A673 (cell line): ENCODE results near the gene S100A3. TPM values are rescaled to one million over a fixed set of nuclear protein-coding genes. Genes with fewer than 3 reads are reported as not detected.

Experiments used
- BruUV-seq: library from RNA; stranded (reverse); fragments of 400-500 nt; replicated peaks from 2 replicates; lab custom pipeline; 2021; lab: Mats Ljungman, UMichigan
- CTCF ChIA-PET: fragments of 300-600 bp; sonication (Branson Sonifier 250); formaldehyde crosslinking; loops from one replicate; lab custom pipeline; 2022; ENCODE audit warnings: antibody characterized with exemption; lab: Charles Lee
- POLR2A ChIA-PET: fragments of 300-600 bp; sonication (Branson Sonifier 250); formaldehyde crosslinking; loops from one replicate; lab custom pipeline; 2022; ENCODE audit warnings: antibody characterized with exemption; ENCODE audit not compliant: low non-redundant PET; lab: Charles Lee
- DNase-seq: peaks from one replicate; pipeline ENCODE4 v3.0.0-alpha.2; 2015; ENCODE audit warnings: low spot score
- H3K27ac ChIP-seq: fragments of 200-600 bp; sonication (generic); 2 replicates; pipeline ENCODE4 v1.5.1; 2016; ENCODE audit warnings: mixed run types, low read depth, mild to moderate bottlenecking, mixed read lengths, antibody characterized with exemption, low read length; ENCODE audit not compliant: poor library complexity, severe bottlenecking
- H3K27me3 ChIP-seq: fragments of 200-600 bp; sonication (generic); replicated peaks from 2 replicates; pipeline ENCODE4 v1.6.1; 2017; ENCODE audit warnings: mixed run types, low read depth, mild to moderate bottlenecking, mixed read lengths, antibody characterized with exemption, low read length; ENCODE audit not compliant: insufficient read depth, poor library complexity
- H3K36me3 ChIP-seq: fragments of 200-600 bp; sonication (generic); 2 replicates; pipeline ENCODE4 v1.6.1; 2016; ENCODE audit warnings: mixed run types, mild to moderate bottlenecking, mixed read lengths, antibody characterized with exemption, low read length; ENCODE audit not compliant: insufficient read depth, poor library complexity, severe bottlenecking
- H3K4me1 ChIP-seq: fragments of 200-600 bp; sonication (generic); 2 replicates; pipeline ENCODE4 v1.6.1; 2017; ENCODE audit warnings: mixed run types, mild to moderate bottlenecking, mixed read lengths, antibody characterized with exemption, low read length; ENCODE audit not compliant: insufficient read depth, poor library complexity, severe bottlenecking
- H3K4me3 ChIP-seq: fragments of 200-600 bp; sonication (generic); 2 replicates; pipeline ENCODE4 v1.5.1; 2016; ENCODE audit warnings: low read depth, mixed run types, mild to moderate bottlenecking, mixed read lengths, low read length; ENCODE audit not compliant: poor library complexity, severe bottlenecking
- H3K9me3 ChIP-seq: fragments of 200-600 bp; sonication (generic); 2 replicates; pipeline ENCODE4 v1.6.1; 2016; ENCODE audit warnings: mixed run types, low read depth, mild to moderate bottlenecking, mixed read lengths, antibody characterized with exemption, low read length; ENCODE audit not compliant: poor library complexity, severe bottlenecking
- CTCF ChIP-seq: fragments of 300-800, 200-600 bp; sonication (generic); conservative IDR thresholded peaks from 2 replicates; pipeline ENCODE4 v1.5.1; 2017; ENCODE audit warnings: low read depth, mild to moderate bottlenecking, antibody characterized with exemption, low read length, moderate library complexity, mixed read lengths
- EZH2 ChIP-seq: fragments of 200-600 bp; sonication (generic); IDR thresholded peaks from 2 replicates; pipeline ENCODE4 v1.6.1; 2017; ENCODE audit warnings: borderline replicate concordance, low read depth, mild to moderate bottlenecking, mixed read lengths, antibody characterized with exemption, low read length; ENCODE audit not compliant: poor library complexity, severe bottlenecking
- intact Hi-C: fragments of 100-400 bp; cut with micrococcal nuclease; formaldehyde crosslinking; loops from one replicate; pipeline ENCODE4 v1.10.0; 2022; ENCODE audit not compliant: unreplicated experiment
- total RNA-seq: library from RNA; stranded (reverse); gene quantifications from 2 replicates; pipeline ENCODE4 v1.2.3, GENCODE V29; 2021

S100A3 gene
- total RNA-seq, 1 experiment from 2014 or later: 0.99 TPM

- intact Hi-C loops: loop anchor here (5.0 kb wide), 1 partner anchor 100 kb away; the partner anchor contains the start of gene CHTOP
- H3K4me1 ChIP-seq: peaks cover 34% of the 10 kb centered on the region
- H3K36me3 ChIP-seq: no peaks in the 10 kb centered on the region
- ChIA-PET CTCF (interaction anchor here (1.1 to 1.5 kb wide), 3 partner anchors 12 to 37 kb away, joined by 3 to 11 read pairs (median 4); no protein-coding TSS in a partner anchor), POLR2A (no interaction called here)
- no peak overlapping the region for H3K27ac ChIP-seq
- TF ChIP-seq CTCF (no peak), EZH2 (no peak)
- BruUV-seq: no TSS peak
- H3K9me3 ChIP-seq: no peaks in the 10 kb centered on the region
- H3K4me3 ChIP-seq: no peak overlapping the region
- no peak for DNase-seq
- H3K27me3 ChIP-seq: no peaks in the 10 kb centered on the region
Observed at GRCh38 chr1:153532181-153532580, 16.9 kb downstream of the S100A3 start.

- intact Hi-C loops: loop anchor here (5.0 kb wide), 1 partner anchor 101 kb away; the partner anchor contains the start of gene CHTOP
- no peak overlapping the region for H3K4me3 ChIP-seq
- H3K36me3 ChIP-seq: no peaks in the 10 kb centered on the region
- H3K4me1 ChIP-seq: peaks cover 34% of the 10 kb centered on the region
- BruUV-seq: no TSS peak
- DNase-seq: no peak
- TF ChIP-seq EZH2: no peak
- no peak for TF ChIP-seq CTCF
- no peaks in the 10 kb centered on the region for H3K27me3 ChIP-seq
- H3K27ac ChIP-seq: no peak overlapping the region
- H3K9me3 ChIP-seq: no peaks in the 10 kb centered on the region
- POLR2A ChIA-PET: no interaction called here
- CTCF ChIA-PET: interaction anchor here (1.1 to 1.5 kb wide), 3 partner anchors 11 to 37 kb away, joined by 3 to 11 read pairs (median 4); no protein-coding TSS in a partner anchor
Observed at GRCh38 chr1:153531638-153532037, 17.4 kb downstream of the S100A3 start.

GRCh38 chr1:153527683-153528040, 21.4 kb downstream of the S100A3 start:
- POLR2A ChIA-PET: no interaction called here
- H3K4me3 ChIP-seq: no peak overlapping the region
- DNase-seq: no peak
- CTCF ChIA-PET: interaction anchor here (1.0 kb wide), 1 partner anchor 29 kb away, joined by 3 read pairs; no protein-coding TSS in a partner anchor
- no TSS peak for BruUV-seq
- H3K36me3 ChIP-seq: no peaks in the 10 kb centered on the region
- H3K27ac ChIP-seq: no peak overlapping the region
- no peak for TF ChIP-seq CTCF
- no peak for TF ChIP-seq EZH2
- H3K4me1 ChIP-seq: peaks cover 9% of the 10 kb centered on the region
- H3K9me3 ChIP-seq: no peaks in the 10 kb centered on the region
- intact Hi-C loops: no loop called here
- no peaks in the 10 kb centered on the region for H3K27me3 ChIP-seq
